NCI-H2081 (cell line): ENCODE measurements around the gene NOS1AP.
"Not testable (repeated sequence)": the region's sequence is repeated elsewhere in the genome, so short reads cannot be mapped to it uniquely, and the experiment has no call there.

ENCODE experiments used
- DNase-seq, 2 experiments: peaks; one replicate each; lab custom pipeline; 2025; lab: John Stamatoyannopoulos, UW

The NOS1AP gene

DNA sequence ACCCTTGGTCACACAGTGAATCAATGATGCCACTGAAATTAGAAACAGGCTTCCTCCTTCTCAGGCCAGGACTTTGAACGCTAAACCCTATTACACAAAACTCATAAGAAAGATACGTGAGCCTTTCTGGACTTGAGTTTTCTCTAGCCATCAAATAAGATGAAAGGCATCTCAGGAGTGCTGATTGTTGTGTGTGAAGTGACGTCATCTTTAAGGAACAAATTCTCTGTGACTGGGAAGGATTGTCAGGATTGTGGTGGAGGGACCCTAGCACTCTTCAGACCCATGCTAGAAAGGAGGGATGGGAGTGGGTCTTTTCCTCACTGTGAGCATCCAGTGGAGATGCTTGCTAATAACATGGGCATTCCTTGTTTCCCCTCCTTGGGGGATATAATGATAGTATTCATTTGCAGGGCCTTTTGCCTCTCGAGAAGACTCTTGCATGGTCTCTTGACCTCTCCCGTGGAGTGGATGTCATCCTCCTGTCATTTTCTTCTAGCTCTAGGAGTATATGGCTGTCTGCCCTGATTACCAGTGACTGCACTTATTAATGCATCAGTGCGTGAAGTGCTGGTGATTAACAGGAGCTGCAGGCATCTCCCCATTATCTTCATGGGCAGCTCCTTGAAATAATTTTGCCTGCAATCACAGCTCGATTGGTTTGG, 267.3 kb downstream of the NOS1AP start:
- no peak for DNase-seq

DNA sequence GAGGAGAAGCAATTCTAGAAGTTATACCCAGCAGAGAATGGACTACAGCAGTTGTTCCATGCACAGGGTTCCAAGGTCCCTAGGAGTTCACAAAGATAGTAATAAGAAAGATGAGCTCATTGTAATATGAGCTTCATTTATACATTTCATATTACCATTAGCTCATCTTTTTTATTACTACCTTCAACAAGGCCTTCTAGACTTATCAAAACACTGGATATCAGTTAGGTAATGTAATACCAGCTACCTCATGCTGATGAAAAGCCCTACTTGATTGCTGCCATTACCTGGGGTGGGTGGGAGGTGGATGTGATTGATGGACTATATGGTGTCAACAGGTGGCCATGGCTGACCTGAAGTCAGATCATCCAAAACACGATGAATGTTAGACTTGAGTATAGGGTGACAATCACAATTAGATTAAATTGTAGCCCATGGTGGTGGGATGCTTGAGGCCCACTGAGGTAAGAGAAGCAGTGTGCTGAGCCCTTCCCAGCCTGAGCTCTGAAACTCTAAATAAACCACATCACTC, 273.0 kb downstream of the NOS1AP start:
- no peak for DNase-seq

DNA sequence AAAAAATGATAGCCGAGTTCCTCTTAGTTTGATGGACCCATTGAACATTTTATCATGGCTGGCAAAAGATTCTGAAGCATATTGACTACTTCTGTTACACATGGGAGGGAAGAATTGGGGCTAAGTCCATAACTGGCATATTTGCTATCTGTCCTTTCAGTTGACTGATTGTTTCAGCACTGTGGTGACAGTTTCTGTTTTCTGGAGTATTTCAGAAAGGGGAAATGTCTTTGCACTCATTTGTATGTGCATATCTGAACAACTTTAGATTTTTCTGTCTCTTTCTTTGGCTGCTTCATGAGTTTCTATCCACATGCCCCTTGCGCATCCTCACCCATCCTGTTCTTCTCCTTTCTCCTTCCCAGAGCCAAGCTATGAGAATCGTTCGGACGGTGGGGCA, 274.0 kb downstream of the NOS1AP start:
- no peak for DNase-seq

DNA sequence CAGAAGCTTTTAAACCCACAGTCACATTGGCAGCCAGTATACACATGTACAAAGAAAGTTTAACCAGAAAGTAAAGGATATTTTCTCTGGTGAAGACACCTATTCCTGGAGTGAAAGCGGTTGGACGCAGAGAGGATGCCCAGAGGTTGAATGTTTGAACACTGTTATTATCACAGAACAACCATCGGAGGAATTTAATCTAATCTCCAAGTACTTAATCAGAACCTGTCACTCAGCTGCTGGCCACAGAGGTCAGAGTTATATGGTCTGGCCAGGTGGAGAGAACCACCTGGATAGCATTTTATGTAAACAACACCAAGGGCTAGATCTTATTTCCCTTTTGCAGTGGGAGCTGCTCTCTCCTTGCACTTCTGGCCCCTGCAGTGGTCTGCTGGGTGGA, 277.8 kb downstream of the NOS1AP start:
- DNase-seq: no peak

DNA sequence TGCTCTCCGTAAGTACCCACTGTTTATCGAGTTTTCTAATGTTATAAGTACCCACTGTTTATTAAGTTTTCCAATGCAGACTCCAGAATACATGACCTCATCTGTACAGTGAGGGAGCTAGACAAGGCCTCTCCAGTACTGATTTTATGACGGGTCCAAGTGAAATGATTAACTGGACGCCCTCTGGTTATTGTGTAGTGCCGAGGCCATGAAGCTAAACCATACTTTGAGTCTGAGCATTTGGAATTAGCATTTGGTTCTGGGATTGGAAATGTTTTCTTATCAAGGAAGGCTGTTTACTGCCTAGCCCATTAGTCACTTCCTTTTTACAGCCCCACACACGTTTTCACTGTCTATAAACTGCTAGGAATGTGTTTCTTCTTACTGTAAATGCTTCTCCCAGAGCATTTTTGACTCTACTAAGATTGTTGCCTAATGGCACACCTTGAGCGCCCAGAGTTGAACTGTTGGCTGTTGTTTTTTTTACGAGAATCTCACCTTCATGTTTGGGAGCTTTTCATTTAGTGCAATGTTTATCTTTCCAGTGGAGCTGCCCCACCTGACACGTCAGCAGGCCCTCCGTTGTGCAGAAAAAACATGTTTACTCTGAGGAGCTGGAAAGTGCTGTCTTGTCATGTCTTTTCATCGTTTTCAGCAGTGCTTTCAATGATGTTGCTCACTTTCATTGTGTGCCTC, 280.3 kb downstream of the NOS1AP start:
- DNase-seq: peak in 1 of 2 experiments; percentile 31

DNA sequence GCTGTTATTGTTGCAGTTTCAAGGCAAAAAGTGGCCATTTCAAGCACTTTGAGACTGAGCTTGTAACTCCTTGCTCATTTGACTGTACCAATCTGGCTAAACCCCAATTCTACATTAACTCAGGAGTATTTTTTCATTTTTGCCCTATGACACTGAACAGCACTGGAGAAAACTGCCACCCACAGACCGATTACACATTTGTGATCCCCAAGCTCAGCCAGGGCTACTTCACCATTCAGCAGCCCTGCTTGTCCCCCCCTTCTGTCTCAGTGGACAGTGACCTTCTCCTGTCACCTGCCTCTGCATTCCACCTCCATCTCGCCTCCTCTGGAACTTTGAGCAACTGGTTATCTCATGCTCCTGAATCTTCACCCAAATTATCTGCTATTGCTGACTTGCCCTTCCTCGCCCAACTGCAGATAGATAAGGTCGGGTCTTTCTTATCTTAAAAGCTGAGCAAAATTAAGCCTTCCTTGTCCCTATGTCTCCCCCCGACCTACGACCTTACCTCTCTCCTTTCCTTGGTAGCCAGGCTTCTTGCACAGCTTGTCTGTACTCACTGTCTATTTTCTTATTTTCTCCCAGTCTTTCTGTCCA, 281.9 kb downstream of the NOS1AP start:
- DNase-seq: no peak

DNA sequence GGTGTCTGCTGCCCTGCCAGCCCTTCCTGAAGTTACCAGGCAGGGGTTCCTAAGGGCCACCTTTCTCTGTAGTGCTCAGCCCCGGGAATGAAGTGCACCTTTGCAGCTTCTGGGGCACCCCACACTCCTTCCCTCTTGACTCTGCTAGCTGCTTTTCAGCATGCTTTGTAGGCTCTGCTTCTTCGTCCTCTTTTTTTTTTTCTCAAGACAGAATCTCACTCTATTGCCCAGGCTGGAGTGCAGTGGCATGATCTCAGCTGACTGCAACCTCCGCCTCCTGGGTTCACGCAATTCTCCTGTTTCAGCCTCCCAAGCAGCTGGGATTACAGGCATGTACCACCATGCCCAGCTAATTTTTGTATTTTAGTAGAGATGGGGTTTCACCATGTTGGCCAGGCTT, 282.4 kb downstream of the NOS1AP start:
- DNase-seq: not testable (repeated sequence)

DNA sequence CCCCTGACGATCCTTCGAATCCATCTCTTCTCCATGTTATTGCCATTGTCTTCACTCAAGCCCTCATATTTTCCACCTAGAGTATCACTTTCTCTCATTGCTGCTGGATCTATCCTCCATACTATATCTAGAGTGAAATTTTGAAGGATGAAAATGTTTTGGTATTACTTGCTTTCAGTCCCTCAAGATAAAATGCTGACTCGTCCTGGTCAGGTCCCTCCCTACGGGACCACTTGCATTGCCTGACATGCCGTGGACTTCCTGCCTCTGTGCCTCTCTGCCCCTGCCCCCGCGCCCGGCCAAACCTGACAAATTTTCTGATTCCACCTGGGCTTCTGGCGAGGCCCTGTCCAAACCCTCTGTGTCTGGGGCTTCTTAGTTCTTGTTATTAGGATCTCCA, 283.6 kb downstream of the NOS1AP start:
- DNase-seq: no peak

DNA sequence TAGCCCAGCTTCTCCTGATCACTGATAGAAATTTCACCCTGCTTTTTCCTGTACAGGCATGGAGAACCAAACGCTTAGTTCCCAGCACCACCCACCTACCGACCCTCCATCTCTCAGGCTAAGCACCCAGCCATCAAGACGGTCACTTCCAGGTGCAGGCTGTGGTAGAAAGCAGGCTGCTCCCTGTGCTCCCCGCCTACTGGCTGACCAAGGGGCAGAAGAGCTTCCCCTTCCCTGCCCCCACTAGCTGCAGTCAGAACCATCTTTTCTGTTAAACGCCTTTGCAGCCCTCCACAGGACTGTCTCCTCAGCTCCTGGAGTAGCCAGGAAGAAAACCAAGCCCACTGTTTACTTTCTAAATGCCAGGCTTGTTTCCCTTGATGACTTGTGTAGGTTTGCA, 284.2 kb downstream of the NOS1AP start:
- DNase-seq: no peak

DNA sequence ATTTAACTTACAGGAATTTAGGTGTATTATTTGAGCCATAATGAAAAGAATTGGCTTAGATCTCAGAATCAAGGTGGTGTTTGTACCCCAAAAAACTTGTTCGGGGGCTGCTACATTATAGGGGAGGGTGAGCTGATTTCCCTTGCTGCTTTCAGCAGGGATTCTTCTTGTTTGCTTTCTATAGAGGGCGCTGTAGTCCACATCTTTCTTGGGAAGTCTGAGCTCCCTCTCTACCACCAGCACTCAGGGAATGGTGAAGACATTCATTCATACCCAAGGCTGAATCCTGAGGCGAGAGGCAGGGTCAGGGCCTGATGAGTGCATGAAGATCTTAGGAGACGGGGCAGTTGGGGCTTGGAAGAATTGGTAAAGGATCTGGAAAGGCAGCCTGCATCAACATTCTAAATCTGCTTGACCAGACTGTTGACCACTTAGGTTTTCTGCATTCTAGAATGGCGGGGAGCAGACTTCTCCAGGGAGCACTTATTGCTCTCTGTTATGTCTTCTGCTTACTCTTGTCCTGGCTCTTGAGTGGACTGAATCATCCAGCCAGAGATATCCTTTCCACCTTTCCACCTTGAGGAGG, 288.3 kb downstream of the NOS1AP start:
- DNase-seq: peak; percentile 24 to 29

DNA sequence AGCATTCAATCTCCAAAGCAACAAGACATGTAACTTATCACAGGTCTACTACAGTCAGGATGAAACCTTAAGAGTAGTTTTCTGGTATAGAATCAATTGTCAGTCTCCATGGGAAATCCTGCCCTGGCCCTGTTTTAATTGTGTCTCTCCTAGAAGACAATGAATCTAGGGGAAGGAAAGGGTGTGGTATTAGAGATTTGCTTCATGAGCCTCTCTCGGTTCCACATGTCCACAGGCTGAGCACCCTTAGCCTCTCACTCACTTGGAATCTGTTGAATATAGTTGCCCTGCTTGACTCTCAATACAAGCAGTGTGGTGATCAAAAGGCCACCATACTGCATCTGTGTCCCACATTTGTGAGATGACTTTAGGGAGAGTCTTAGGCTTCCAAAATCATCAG, 289.4 kb downstream of the NOS1AP start:
- no peak for DNase-seq

DNA sequence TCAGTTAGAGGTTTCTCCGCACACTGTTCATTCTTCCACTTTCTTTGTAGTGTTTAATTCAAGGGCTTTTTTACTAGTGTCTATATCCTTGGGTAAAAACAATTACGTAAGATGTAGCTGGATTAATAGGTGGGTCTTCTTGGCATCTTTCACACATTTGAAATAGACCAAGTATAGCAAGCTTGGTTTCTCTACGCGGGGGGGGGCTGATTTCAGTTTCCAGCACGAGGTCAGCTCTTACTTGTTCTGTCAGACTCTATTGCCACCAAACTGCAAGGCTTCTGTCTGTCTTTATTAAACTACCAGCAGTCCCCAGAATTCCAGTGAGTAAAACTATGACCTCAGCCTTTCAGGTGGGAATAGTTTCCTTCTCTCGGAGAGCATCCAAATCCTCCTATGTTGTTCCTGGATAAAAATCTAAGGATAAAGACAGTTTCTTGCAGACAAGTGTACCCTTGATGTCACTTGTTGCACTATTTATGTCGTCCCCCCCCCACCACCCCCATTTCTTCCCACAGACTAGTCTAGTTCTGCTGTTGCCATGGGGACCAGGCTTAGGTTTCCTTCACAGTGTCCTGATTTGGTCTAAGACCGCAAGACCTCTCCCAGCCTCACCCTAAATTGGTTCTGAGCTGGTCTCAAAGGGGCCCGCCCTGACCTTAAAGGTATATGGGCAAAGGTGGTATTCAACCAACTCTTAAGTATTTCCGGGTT, 290.2 kb downstream of the NOS1AP start:
- DNase-seq: no peak

DNA sequence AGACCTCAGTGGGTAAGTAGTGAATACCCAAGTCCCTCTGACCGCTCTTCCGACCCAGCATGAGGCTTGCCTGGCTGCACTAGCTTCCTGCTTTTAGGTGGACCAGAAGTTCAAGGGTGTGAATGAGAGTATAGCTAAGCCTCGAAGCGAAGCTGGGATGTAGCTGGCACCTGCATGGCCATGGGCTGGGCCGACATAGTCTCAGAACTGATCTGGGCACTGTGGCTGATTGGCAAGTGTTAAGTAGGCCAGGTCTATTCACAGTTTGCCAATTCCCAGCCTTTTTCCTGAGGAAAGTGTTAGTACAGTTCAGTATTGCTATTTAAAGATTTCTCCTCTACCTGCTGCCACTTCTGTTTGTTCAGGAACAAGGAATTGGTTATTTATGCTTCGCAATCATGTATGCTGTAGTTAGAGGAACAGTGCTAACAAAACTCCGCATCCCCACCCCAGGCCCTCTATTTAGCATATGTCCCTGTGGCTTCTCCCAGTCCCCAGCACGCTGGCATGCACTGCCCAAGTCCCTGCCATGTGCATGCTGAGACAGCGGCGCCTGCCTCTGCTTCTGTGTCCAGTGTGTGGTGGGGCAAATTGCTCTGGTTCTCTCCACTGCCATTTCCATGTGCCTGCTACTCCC, 290.9 kb downstream of the NOS1AP start:
- no peak for DNase-seq

DNA sequence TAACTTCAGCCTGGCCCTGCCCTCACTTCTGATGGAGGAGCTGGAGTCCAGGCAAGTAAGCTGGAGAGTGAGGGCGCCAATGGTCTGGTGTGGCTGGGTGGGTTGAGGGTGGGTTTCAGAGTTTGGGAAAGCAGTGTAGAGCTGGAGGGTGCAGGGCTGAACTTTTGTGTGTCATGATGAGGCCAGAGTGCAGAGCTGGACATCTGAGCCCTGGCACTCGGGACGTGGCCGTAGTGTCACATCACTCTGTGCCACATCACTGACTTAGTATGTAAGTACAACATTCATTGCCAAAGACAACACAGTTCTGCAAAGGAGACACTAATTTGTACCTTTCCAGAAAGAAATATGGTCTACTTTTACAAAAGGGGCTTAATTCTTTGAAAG, 291.4 kb downstream of the NOS1AP start:
- no peak for DNase-seq

DNA sequence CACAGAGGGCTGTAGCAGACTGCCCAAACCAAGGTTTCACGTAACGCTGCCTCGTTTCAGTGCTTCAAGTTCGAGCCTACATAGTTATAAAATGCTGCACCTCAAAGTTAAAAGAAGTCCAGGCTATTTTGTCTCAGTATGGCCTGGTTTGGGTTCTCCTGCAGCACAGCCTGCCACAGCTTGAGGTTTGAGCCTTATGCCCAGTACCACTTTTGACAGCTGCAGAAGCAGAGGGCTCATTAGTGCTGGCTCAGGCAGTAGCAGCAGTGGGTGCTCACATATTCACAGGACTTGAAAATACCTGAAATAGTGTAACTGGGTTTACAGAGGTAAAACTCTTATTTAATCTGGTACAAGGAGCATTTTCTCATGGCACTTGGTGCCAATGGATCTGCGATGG, 291.9 kb downstream of the NOS1AP start:
- no peak for DNase-seq

DNA sequence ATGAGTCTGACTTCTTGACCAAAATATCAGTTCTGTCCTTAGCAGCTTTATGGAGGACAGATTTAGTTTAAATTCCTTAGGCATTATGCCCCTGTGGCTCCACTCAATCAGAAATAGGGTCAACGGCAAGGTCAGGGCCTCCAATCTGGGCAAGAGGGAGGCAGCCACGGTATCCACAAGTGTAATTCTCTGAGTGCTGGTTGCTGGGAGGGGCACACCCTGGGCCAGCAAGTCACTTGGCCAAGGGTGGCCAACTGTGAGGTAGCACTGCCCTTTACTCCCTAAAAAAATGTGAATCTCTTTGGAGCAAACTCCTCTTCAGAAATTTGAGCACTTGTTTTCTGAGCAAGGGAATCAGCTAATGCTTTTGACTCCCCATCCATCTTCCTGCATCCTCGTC, 294.3 kb downstream of the NOS1AP start:
- DNase-seq: no peak

DNA sequence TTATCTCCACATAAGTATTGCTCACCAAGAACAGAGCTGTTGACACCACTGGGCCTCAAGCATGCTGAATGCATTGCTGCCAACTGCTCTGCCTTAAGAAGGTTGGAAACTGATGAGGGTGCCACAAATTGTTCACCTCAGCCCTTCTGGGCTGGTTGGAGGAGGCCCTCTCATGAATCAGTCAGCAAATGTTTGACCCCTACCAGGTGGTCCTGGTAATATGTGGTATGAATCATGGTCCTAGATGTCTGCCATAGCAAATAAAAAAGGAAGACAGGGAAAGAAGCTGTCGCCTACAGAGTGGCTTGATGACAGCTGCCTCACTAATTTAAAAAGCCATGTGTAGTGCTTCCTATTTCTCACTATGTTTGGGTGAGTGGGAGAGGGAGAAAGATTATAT, 295.0 kb downstream of the NOS1AP start:
- no peak for DNase-seq

DNA sequence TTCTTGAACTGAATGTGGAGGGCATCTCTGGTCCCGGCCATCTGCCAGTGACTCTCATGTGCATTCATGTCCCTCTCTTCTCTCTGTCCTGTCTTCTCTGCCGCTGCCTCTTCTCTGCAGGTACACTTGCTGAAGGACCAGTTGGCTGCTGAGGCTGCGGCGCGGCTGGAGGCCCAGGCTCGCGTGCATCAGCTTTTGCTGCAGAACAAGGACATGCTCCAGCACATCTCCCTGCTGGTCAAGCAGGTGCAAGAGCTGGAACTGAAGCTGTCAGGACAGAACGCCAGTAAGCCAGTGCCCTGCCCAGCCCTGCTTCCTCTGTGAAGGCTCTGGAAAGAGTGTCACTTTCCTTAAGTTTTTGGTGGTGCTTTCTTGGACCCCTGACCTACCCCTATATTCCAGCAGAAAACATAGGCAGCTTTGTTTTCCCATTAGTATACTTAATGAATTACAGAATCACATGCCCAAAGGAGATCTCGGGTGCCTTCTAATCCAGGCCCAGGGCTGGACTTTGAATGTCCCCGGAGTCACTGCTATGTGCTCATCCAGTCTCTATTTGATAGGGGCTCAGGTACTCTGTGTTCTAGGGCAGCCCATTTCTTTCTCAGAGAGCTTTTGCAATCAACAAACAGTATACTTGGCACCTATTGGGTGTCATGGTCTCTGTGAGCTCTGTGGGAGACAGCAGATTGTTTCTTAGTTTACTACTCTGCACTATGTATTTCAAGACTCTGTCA, 296.0 kb downstream of the NOS1AP start:
- DNase-seq: no peak

DNA sequence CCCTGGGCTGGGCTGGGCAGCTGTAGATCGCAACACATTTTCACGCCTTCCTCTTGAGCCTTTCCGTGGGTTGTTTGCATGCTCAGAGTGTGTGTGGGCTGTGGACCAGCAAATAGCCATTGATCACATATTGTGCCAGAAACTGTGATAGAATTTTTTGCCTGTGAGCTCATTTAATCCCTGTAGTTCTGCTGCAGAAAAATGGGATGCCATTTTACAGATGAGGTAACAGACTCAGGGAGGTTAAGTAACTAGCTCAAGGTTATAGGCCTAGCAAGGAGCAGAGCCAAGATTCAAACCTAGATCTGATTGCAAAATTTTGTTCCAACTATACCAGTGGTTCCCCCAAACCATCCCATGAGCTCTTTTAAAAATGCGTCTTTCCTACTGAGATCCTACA, 296.7 kb downstream of the NOS1AP start:
- no peak for DNase-seq

DNA sequence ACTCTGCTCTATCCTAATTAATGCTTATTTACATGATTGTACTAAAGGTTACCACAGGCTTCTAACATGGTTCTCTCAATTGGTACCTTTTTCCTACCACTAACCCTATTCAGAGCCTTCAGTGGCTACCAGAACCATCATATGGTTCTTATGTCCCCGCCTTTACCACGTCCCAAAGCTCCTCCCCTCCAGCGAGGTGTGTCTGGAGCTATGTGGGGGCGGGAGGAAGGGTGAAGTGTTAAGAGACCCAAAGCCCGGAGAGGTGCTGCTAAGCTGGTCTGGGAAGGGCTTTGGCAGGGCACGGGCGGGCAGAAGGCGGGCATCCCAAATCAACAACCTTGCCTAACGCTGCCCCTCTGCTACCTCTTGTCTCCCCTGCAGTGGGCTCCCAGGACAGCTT, 297.2 kb downstream of the NOS1AP start:
- DNase-seq: no peak

DNA sequence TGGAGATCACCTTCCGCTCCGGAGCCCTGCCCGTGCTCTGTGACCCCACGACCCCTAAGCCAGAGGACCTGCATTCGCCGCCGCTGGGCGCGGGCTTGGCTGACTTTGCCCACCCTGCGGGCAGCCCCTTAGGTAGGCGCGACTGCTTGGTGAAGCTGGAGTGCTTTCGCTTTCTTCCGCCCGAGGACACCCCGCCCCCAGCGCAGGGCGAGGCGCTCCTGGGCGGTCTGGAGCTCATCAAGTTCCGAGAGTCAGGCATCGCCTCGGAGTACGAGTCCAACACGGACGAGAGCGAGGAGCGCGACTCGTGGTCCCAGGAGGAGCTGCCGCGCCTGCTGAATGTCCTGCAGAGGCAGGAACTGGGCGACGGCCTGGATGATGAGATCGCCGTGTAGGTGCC, 297.6 kb downstream of the NOS1AP start:
- no peak for DNase-seq
